ENCODE data around the gene UVRAG.

DNA sequence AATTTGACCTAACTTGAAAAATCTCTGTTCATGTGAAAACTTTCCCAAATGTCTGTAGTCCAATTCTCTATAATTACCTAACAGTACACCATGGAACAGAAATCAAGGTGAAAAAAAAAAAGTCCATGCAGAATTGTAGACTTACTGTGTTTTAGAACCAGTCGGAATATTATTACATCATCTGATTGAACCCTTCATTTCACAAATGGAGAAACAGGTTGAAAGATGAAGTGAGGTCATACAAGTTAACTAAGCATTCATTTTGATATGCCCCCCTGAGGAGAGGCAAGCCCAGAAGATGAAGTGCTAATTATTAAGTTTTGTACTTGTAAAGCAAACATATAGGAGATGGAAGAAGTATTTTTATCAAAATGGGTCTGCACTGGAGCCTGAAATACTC, 211.9 kb downstream of the UVRAG start:
- TF ChIP-seq POLR2A (IDR thresholded peaks at IDR 0.05; ENCODE audit: low read length) (no peak), GATA1 (IDR thresholded peaks at IDR 0.05; ENCODE audit: low read depth, low read length) (no peak)
